GM21360 (cell line): Measurements from ENCODE around the gene PDGFRB.

Source experiments
- ATAC-seq: cut with Tn5 transposase; IDR thresholded peaks from one replicate; pipeline ENCODE4 v1.9.1; 2021; ENCODE audit warnings: mild to moderate bottlenecking, moderate library complexity; ENCODE audit not compliant: unreplicated experiment

Gene PDGFRB

DNA sequence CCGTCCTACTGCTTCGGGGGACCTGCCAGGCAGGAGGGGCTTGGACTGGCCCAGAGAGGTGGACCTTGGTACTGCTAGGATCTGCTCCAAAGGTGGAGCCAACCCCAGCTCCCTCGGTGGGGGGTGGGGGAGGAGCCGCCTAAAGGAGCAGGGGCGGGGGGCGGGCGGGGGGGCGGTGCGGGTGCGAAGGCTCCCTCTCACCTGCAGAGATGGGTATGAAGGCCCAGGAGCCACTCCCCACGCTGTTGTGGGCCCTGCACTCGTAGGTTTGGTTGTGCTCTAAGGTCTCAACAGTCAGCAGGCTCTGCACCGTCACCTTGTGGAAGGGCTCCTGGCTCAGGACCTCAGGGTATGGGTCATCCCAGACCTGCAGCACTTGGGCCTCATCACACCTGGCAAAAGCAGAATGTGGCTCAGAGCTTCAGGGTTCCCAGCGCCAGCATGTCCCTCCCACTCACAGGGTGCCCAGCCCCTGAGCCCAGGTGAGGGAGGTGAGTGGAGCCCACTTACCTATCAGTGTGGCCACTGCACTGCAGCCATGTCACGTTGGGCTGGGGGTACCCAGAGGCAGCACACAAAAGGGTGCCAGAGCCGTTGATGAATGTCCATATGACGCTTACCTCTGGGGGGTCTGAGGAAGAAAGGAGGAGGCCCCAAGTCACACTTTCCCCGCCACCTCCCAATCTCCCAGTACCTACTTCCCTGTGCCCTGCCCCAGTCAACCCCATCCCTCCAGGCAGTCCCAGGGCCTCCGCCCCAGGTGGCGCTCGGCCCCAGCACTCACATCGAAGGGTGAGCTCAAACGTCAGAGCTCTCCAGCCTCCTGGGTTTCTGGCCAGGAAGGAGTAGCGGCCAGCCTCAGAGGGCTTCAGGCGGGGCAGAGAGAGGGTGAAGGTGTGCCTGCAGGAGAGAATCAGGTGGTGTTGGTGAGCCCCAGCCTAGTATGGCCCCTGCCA is 85.7 kb downstream of the PDGFRB start:
- no peak for ATAC-seq

DNA sequence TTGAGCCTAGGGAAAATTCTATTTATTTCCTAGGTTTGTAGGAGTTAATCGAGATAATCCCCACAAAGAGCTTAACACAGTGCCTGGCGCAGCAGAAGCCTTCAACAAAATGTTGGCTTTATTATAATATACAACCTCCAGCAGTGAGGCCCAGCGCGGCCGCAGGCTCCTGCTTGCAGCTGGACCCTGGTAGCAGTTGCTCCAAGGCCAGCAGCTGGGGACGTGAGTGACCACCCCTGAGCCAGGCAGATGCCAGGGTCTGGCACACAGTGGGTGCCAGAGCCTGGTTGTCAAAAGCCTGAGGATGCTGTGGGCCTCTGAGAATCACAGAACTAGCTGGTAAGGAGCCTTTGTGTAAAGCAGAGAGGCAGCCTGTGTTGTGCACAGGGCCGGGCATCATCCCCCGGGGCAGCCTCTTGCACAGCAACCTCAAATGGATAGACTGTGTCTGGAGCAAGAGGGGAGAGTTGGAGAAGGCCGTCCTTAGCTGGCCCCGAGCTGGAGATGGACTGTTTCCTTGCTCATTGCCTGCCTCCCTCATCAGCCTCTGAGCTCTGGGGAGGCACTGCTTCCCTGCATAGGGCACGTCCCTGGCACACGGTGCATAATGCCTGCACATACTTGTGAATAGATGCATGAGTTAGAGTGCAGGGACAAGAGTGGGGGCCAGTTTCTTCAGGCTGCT is 86.5 kb downstream of the PDGFRB start:
- no peak for ATAC-seq

DNA sequence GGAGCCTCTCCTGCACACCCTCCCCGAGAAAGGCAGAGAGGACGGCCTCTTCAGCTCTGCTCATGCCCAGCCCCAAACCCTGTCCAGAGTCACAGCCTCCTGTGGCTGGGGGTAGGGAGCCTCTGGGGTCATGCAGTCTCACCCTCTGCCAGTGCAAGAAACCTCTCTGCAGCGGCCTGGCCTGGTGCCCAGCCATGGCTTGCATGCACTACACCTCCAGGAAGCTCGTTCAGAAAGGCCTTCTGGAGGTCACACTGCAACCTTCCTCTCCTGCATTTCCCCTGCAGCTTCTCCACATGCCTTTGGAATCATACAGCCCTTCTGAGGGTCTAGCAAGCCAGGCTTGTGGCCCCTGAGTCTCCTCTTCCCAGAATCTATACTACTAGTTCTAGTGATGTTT is 87.2 kb downstream of the PDGFRB start:
- ATAC-seq: no peak

DNA sequence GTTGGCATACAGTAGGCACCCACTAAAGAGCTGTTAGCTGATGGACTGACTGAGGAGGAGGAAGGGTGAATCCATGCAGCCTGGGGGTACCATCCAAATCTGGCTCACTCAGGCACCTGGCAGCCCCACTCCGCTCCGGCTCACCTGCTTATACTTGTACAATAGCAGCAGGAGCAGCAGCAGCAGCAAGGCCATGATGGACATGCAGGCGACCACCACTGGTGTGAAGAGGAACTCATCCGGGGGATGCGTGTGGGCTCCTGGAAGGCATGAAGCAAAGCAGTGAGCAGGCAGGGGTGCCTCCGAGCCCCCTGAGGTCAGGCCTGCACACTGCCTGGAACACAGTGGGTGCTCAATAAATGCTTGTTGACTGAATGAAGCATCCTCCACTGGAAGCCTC is 87.6 kb downstream of the PDGFRB start:
- no peak for ATAC-seq

DNA sequence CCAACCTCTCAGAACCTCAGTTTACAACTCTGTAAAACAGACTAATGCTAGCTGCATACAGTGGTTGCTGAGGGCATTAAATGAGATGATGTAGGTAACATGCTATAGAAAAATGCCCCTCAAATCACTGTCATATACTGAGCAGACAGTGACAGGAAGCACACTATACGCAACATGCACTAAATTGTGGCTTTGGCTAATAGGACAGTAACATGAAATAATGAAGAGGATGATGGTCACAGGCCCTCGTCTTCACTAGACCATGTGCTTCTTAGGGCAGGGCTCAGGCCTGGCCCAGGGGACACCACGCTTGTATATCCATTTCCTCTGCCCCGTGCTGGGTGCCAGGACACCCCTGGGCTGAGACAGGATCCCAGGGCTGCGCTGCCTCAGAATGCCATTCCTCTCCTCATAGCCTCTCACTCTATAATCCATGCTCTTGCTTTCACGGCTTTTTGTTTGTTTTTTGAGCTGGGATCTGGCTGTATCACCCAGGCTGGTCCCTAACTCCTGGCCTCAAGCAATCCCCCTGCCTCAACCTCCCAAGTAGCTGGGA is 88.2 kb downstream of the PDGFRB start:
- no peak for ATAC-seq

DNA sequence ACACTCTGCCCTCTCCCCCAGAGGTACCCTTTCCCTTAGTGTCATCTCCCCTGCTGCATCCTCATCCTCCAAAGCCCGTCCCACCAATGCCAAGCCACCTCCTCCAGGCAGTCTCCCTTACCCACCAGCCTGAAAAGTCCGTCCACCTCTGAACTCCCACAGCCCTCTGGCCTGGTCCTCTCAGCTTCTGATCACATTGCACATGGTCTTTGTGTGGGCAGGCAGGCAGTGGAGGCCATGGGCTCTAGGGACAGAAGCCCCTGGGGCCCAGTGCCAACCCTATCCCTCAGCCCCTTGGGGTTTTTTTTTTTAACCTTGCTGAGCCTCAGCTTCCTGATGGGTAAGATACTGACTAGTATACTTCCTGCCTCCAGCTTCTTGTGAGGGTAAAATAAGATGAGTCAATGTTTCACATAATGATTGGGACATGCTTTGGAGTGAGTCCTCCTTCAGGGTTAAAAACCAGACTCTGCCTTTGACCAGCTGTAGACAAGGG is 88.7 kb downstream of the PDGFRB start:
- ATAC-seq: no peak

DNA sequence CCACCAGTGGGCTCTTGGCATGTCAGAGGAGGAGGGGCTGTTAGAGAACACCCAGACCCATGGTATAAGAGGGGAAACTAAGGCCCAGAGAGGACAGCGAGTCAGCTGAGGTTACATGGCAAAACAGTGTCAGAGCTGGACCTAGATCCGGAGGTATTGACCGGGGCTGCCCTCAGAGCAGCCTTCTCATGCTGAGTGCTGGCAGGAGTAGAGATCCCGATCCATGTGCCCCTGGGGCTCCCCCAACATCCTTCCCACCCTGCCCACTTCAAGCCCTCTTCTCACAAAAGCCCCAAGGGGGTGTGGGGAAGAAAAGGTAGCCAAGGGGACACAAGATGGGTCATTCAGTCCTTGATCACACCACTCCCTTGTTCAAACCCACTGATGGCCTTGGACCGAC is 89.2 kb downstream of the PDGFRB start:
- no peak for ATAC-seq

DNA sequence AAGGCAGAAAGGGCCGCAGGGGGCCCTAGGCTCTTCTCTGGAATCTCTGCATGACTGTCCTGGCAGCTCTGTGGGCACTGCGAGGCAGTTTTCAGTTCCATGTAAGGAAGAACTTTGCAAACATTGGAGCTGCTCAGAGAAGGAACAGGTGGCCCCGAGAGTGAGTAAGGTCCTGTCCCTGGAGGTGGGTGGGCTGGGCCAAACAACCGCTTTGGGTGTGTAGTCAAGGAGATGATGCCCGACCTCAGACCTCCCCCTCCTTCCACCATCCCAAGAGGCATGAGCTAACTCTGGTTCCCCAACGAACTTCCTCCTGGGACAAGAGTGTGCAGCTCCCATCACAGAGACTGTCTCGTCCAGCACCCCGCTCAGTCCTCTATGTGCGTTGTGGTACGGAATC is 89.8 kb downstream of the PDGFRB start:
- ATAC-seq: no peak

DNA sequence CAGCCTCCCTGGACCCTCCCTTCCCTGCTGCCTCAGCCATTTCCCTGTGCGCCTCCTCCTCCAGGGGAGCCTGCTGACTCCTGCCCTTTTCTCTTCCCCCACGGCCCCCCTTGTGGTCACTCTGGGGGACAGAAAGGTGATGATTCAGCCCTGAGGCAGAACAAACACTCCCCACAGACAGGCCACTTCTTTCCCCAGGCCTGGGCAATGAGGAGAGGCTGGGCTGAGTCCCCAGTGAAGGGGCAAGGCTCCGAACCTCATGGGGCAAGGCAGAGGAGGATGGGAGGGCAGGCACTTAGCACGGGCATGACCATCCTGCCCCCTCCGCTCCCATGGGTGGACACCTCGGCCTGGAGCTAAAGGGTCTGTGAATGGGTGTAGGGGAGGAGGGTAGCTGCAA is 90.3 kb downstream of the PDGFRB start:
- no peak for ATAC-seq

DNA sequence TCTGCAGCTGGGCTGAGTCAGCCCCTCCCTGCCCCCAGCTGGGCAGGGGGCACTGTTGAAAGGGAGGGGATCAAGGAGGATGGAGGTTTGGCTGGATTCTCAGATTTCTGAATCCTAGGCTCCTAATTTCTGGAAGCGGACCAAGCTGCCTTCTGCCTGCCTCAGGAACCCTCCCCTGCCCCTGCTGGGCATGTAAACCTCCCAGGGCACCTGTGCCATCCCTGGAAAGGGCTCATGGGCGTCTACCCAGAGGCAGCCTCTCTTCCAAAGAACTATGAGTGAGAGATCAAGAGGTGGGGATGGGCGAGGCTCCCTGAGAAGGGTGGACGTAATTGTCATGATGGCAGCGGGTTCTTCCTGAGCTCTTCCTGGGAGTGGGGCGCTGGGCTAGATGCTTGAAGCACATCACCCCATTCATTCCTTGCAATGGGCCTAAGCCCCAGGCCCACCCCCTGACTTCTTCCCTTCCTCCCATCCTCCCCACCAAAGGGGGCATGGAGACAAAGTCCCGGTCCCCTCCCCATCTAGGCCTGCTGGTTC is 90.9 kb downstream of the PDGFRB start:
- no peak for ATAC-seq
